GM18505 (cell line): ENCODE measurements around the gene AGFG2.
"Not testable (repeated sequence)": the region's sequence is repeated elsewhere in the genome, so short reads cannot be mapped to it uniquely, and the experiment has no call there.

ENCODE experiments used
- ATAC-seq: cut with Tn5 transposase; IDR thresholded peaks from one replicate; pipeline ENCODE4 v1.9.1; 2021; ENCODE audit not compliant: unreplicated experiment
- POLR2A ChIP-seq: IDR thresholded peaks from 4 replicates; pipeline ENCODE4 v1.6.1; 2011; ENCODE audit warnings: borderline replicate concordance; ENCODE audit not compliant: insufficient read depth, insufficient read length; ENCODE audit errors: extremely low read depth

AGFG2 gene, protein sequence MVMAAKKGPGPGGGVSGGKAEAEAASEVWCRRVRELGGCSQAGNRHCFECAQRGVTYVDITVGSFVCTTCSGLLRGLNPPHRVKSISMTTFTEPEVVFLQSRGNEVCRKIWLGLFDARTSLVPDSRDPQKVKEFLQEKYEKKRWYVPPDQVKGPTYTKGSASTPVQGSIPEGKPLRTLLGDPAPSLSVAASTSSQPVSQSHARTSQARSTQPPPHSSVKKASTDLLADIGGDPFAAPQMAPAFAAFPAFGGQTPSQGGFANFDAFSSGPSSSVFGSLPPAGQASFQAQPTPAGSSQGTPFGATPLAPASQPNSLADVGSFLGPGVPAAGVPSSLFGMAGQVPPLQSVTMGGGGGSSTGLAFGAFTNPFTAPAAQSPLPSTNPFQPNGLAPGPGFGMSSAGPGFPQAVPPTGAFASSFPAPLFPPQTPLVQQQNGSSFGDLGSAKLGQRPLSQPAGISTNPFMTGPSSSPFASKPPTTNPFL

DNA sequence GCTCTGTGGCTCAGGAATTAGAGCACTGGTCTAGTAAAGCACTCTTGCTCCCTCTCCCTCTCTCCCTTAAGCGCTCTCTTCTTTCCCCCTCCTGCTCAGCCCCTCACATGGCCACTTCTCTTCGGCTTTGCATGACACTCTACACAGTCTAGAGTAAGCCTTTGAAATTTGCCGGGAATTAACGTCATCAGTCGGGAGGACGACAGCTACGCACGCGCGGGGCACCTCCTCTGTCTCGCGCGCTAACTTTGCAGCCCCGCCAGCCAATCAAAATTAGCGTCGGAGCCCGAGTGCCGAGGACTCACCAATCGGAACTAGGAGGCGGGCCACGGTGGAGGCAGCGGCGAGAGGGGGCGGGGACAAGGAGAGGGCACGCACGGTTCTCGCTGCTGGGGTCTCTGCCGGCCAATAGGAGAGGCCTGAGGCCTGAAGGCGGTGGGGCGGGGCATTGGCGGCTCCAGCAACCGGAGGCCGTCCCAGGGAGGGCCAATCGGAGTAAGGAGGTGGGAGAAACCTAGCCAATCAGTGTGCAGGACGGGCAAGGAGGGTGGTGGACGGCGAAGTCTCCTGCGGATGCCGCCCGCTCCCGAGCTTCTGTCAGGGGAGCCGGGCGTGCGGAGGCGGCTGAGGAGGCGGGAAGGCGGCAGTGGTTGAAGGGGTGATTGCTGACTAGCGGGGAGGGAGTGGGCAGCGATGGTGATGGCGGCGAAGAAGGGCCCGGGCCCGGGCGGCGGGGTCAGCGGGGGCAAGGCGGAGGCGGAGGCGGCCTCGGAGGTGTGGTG, at the start of gene AGFG2:
TSS of gene AGFG2 (plus strand) at position 550 of the 782 bp plus-strand sequence. CDS start at position 694, 144 bp downstream.
- peak; percentile 85 for TF ChIP-seq POLR2A
- ATAC-seq = peak; percentile 92

DNA sequence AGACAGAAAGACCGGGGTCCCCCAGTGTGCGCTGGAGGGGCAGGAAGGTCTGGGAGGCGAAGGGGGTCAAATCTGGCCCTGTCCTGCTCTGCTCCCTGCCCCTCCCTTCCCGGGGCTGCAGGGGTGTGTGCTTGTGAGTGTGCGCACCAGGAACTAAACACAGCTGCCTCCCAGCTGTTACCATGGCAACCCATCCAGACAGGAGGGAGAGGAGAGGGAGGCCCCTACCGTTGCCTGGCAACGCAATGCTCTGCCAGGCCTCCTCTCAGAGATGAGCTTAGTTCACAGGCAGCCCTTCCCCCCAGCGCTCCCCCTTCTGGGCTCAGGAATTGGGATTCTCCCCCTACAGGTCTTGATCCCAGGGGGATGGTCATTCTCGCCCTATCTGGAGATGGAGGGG, 49.2 kb upstream of the AGFG2 start:
- no peak for ATAC-seq

DNA sequence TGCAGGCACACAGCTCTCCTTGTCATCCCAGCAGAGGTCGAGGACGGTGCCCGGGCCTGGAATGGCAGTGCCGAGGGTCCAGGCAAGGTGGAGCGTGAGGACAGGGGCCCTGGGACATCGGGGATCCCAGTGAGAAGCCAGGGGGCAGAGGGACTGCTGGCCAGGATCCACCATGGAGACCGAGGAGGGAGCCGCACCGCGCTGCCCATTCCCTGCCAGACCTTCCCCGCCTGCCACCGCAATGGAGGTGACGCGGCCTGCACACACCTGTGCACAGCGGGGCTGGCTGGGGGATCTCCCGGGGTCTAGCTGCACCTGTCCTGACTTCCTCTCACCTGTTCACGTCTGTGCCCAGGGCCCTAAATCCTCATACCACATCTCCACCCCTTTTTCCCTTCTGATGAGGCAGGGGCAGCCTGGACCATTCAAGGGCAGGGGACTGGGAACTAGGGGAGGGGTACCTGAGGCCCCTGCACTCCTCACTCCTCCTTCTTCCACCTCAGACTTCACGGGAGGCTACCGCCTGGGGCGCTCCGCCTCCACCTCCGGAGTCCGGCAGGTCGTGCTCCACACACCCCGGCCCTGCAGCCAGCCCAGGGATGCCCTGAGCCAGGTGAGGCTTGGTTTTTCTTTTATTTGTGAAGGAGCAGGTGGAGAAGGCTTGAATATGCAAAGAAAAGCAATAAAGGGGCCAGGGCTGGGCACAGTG, 48.4 kb upstream of the AGFG2 start:
- no peak for ATAC-seq
- TF ChIP-seq POLR2A = no peak

More for the DNA sequence above, 49.2 kb upstream of the AGFG2 start:
- TF ChIP-seq POLR2A = no peak

DNA sequence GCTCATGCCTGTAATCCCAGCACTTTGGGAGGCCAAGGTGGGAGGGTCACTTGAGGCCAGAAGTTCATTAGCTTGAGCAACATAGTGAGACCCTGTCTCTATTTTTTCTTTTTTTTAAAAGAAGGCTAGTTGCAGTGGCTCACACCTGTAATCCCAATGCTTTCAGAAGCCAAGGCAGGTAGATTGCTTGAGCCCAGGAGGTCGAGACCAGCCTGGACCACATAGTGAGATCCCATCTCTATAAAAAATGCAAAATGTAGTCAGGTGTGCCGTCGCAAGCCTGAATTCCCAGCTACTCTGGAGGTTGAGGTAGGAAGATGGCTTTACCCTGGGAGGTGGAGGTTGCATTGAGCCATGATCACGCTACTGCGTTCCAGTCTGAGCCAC, 47.8 kb upstream of the AGFG2 start:
- no peak for TF ChIP-seq POLR2A
- ATAC-seq = no peak

DNA sequence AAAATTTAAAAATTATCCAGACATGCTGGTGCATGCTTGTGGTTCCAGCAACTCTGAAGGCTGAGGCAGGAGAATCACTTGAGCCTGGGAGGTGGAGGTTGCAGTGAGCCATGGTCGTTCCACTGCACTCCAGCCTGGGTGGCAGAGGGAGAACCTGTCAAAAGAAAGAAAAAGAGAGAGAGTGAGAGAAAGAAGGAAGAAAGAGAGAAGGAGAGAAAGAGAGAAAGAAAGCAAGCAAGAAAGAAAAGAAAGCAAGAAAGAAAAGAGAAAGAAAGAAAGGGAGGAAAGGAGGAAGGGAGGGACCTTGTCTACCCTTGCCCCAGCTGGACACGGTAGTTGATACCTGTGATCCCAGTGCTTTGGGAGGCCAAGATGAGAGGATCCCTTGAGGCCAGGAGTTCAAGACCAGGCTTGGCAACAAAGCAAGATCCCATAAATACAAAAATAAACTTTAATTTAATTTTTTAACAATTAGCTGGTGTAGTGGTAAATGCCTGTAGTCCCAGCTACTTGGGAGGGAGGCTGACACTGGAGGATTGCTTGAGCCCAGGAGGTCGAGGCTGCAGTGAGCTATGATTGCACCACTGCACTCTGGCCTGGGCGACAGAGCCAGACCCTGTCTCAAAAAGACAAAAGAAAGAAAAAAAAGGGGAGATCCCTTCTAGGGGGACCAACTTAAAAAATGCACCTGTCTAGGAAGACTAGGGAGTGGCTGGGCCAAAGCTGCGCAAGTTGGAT, 46.1 kb upstream of the AGFG2 start:
- no peak for TF ChIP-seq POLR2A
- ATAC-seq = no peak

DNA sequence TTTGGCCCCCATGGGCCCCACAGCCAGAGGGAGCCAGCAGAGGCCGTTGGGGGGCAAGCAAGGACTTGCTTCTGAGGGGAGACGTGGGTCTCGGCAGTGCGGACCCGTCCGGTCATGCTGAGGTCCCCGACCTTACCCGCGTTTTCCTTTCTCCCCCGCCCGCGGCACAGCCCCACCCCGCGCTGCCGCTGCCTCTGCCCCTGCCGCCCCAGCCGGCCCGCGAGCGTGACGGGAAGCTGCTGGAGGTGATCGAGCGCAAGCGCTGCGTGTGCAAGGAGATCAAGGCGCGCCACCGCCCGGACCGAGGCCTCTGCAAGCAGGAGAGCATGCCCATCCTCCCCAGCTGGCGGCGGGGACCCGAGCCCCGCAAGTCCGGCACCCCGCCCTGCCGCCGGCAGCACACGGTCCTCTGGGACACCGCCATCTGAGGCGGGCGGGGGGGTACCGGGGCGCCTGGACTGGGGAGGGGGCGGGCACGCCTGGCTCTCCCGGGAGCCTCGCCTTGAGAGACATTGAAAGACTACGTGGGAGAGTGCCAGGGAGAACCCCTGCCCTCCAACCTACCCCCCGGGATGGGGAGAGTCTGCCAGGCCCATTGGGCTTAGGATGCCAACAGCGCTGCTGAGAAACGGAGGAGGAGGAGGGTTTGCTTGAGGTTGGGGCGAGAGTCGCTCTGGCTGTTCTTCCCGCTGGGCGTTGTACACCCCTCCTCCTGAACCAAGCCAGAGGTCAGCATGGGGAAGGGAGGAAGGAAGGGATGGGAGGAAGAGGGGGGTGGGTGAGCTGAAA, 45.3 kb upstream of the AGFG2 start:
- ATAC-seq = no peak
- no peak for TF ChIP-seq POLR2A

DNA sequence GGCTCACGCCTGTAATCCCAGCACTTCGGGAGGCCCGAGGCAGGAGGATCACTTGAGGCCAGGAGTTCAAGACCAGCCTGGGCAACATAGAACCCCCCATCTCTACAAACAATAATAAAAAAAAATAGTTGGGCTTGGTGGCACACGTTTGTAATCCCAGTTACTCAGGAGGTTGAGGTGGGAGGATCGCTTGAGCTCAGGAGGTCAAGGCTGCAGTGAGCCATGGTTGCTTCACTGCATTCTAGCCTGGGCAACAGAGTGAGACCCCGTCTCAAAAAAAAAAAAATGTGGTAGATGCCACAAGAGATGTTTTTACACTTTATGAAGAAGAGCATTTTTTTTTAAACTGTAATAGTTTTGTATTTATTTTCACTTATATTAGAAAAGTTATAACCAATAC, 42.5 kb upstream of the AGFG2 start:
- TF ChIP-seq POLR2A = no peak
- ATAC-seq = no peak

DNA sequence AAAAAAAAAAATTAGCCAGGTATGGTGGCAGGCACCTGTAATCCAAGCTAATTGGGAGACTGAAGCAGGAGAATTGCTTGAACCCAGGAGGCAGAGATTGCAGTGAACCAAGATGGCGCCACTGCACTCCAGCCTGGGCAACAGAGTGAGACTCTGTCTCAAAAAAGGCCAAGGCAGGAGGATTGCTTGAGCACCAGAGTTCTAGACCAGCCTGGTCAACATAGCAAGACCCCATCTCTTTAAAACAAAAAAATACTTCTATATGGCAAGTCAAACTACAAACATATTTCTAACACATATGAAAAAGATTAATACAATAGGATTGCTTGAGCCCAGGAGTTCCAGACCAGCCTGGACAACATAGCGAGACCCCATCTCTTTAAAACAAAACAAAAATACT, 38.3 kb upstream of the AGFG2 start:
- ATAC-seq = not testable (repeated sequence)

DNA sequence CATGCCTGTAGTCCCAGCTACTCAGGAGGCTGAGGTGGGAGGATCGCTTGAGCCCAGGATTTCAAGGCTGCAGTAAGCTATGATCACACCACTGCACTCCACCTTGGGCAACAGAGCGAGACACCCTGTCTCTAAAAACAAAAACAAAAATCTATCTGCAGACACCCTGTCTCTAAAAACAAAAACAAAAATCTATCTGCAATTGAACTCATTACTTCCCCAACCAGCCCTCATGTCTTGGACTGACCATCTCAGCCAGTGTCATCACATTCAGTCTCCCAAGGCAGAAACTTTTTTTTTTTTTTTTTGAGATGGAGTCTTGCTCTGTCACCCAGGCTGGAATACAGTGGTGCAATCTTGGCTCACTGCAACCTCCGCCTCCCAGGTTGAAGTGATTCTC, 35.0 kb upstream of the AGFG2 start:
- ATAC-seq = not testable (repeated sequence)

DNA sequence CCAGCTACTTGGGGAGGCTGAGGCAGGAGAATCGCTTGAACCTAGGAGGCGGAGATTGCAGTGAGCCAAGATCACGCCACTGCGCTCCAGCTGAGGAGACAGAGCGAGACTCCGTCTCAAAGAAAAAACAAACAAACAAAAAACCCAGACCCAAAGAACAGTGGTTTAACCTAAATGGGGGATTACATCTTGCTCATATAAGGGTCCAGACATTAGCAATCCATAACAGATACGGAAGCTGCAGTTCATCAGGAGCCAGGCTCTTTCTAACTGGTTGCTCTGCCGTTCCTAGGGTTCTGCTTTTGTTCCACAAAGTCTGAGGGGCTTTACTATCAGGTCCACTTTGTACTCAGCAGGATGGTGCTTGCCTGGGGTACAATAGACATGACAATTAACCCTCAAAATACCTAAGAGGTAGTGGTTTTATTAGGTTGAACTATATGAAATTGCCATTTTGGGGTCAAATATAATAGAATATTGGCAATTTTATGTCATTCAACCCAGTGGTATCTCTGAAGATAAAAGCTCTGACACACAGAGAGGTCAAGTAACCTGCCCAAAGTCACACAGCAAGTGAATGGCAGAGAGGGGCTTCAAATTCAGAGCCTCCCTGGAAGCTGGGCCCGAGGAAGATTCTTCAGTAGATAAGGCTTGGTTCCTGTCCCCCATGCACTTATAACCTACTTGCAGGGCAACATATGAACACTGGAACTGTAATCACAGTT, 34.0 kb upstream of the AGFG2 start:
- no peak for ATAC-seq
- TF ChIP-seq POLR2A = no peak

DNA sequence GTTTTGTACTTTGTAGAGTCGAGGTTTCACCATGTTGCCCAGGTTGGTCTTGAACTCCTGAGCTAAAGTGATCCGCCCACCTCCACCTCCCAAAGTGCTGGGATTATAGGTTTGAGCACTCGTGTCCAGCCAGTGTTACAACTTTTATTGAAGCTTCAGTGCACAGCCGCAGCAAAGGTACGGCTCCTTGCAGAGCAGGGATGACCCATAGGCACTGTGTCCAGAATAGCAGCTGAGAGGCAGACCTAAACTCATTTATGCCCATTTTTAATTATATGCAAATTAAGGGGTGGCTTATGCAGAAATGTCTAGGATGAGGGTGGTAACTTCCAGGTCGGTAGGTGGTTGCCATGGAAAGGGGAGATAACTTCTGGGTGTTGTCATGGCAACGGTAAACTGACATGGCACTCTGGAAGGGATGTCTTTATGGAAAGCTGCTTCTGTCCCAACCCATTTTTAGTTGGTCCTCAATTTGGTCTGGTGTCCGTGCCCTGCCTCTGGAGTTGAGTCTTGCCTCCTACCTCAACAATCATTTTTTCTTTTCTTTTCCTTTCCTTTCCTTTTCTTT, 32.6 kb upstream of the AGFG2 start:
- ATAC-seq = no peak
- TF ChIP-seq POLR2A = no peak

DNA sequence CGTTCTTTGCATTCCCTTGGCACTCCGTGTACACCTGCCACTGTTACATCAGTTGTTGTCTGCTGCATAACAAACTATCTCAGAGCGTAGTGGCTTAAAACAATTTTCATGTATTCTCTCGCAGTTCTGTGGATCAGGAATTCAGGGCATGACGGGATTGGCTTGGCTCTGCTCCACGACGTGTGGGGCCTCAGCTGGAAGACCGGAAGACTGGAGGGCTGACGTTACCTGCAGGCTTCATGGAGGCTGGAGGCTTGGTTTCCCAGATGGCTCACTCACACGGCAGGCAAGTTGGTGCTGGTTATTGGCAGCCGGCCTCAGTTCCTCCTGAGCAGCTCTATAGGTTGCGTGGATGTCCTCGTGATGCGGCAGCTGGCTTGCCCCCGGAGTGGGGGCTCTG, 29.8 kb upstream of the AGFG2 start:
- no peak for TF ChIP-seq POLR2A
- no peak for ATAC-seq
